GM12874 (cell line): ENCODE data around the gene NTRK1.

Source experiments
- CTCF ChIP-seq: IDR thresholded peaks from 2 replicates; pipeline ENCODE4 v1.5.1; 2011; ENCODE audit warnings: low read depth, mild to moderate bottlenecking, control low read depth, low read length, moderate library complexity; ENCODE audit not compliant: insufficient read depth

Gene NTRK1

GRCh38 chr1:156845055-156845952 lies 15.4 kb upstream of the NTRK1 start:
- TF ChIP-seq CTCF = no peak

GRCh38 chr1:156845953-156846545 lies 14.6 kb upstream of the NTRK1 start:
- TF ChIP-seq CTCF = no peak

- TF ChIP-seq CTCF = no peak
Observed at GRCh38 chr1:156846643-156847042, 14.0 kb upstream of the NTRK1 start.

GRCh38 chr1:156847591-156848460 lies 12.8 kb upstream of the NTRK1 start:
- TF ChIP-seq CTCF = no peak

GRCh38 chr1:156848461-156849150 lies 12.1 kb upstream of the NTRK1 start:
- no peak for TF ChIP-seq CTCF

GRCh38 chr1:156849151-156849496 lies 11.5 kb upstream of the NTRK1 start:
- no peak for TF ChIP-seq CTCF
